Kidney capillary endothelial cell (primary cell): ENCODE data around the gene BCOR.

ENCODE experiments used
- DNase-seq: peaks from one replicate; pipeline ENCODE4 v3.0.0-alpha.2; 2018; ENCODE audit warnings: low spot score

Gene BCOR

DNA sequence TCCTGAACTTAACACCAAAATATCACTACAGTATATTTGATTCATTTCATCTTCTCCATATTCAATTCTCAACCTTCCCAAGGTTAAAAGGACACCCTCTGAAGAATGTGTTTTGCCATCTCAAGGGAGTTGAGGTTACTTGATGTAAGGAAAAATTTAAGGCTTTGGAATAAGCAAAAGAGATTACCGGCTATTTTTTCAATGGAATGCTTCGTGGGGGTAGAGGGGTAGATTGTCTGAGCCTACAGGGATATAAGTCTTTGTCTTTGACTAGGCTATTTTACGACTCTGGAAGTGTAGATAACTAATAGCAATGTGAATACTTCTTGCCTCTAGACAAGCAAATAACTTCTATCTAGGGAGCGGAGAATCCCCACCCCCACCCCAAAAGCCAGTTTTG is 78.2 kb downstream of the BCOR start:
- no peak for DNase-seq

DNA sequence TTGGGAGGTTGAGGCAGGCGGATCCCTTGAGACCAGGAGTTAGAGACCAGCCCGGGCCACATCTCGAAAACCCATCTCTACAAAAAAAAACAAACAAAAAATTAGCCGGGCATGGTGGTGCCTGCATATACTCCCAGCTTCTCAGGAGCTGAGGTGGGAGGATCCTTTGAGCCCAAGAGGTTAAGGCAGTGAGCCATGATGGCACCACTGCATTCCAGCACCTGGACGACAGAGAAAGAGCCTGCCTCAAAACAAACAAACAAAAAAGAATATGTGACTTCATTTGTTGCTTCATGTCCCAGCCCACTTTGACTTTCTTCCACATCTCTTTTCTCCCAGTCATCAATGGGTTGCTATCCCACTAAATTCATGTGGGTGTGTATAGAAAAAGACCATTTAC is 79.7 kb downstream of the BCOR start:
- no peak for DNase-seq

DNA sequence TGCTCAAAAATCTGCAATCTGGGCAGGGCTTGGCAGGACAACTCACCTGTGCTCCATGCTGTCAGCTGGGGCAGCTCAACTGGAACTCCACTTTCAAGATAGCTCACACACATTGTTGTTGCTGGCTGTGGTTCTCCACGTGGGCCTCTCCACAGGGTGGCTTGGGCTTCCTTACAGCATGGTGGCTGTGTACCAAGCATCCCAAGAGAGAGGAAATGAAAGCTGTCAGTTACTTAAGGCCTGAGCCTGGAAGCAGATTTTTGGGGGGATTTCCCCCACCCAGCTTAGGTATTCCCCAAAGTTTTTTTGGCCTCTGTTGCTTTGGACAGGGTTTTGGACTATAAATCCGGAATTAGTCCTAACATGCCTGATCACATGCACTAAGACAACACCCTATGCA is 81.0 kb downstream of the BCOR start:
- no peak for DNase-seq

DNA sequence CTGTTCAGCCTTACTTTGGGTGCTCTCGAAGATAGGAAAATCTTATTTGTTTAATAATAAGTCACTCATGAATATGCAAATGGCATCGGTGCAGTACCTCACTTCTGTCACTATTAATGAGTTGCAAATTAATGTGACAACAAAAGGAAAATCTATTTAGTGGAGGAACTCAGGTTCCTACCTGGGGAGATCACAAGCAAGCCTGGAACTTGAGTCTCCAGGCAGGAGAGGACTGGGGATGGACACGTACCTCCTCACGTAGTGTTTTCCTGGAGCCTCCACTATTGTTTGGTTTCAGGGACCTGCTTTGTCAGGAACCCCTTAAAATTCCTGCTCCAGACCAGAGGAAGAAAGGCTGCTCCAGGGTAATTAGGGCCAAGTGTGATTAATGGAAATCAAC is 82.1 kb downstream of the BCOR start:
- DNase-seq, result no peak

DNA sequence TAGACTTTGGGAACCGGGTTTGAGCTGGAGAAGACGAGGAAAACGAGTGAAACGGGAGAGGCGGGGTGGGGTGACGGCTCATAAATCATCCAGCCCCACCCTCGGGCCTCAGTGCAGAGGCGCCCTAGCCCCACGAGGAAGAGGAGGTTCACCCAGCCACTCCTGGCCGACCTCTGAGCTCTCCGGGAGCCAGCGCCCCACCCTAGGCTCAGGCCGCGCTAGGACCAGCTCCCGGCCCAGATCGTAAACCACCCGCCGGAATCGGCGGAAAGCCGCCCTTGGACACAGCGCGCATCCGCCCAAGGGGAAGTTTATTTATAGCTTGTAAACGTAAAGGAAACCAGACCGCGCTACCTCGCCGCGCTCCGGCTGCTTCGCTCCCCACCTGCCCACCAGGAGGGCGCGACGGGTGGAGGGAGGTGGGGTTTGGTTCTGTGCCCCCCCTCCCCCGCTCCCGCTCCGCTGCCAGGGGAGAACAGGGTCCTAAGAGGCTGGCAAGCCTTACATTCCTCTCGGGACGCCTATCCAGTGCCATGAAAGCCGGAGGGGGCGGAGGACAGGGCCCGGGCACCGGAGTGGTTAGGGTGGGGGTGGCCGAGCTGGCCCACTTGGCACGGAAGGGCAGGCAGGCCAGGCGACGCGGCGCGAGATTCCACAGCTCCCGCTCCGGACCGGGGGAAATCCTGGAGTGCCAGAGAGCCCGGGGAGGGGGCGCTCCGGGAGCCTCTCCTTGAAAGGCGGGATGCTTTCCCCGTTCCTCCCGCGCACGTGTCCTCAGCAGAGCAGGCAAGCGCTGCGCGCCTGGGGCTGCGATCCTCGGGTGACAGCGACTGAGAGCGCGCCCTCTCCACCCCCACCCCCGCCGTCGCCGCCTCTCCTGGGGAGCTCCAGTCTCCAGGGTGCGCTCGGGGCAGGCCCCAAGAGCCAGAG is 84.2 kb downstream of the BCOR start:
- no peak for DNase-seq

DNA sequence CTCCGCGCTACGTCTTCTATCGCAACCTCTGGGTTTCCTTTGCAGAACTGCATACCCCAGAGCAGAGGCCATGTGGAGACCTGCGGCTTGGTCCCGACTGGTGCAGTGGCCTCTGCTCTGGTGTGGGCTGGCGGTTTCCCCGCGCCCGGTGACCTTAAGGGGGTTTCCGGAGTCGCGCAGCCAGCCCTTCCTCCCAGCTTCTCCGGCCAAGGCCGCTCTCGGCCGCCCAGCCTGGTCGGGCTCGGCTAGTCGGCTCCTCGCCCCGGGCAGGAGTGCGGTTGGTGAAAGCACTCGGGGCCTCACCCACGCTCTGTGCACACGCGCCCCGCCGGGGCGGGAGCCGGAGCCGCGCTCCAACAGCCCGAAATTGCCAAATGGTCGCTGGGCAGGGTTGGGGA is 84.9 kb downstream of the BCOR start:
- no peak for DNase-seq

DNA sequence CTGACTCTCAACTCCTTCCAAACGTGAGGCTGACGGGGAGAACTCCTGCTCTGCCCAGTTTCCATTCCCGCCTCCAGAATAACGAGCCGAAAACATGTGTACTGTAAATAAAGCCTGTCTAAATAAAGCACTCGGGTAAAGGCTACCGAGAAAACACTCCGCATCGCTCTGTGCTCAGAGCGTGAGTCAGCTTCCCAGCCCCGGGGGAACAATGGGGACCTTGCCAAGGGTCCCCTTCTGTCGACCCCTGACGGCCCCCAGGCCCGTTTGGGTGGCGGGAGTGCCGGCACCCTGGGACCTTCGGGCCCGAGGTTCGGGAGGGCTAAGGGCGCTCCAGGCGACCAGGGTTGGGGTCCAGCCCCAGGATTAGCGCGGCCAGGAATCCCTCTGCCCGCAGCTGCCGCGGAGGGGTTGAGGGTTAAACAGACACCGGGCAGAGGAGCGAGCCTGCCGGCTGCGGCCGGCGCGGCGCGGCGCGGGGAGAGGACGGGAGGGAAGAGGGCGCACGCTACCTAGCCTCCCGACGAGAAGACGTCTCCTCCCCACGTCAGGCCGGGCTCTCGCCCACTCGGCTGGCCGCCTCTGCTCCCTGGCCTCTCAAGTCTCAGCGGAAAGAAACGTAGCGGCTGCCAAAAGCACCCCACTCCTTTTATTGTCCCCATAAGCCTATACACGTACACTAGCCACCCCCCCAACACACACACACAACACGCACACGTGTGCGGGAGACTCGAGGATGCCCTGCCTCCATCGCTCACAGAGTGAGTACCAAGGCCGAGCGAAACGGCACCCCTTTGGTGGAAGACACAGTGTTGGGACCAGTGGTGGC is 85.5 kb downstream of the BCOR start:
- DNase-seq, result no peak

DNA sequence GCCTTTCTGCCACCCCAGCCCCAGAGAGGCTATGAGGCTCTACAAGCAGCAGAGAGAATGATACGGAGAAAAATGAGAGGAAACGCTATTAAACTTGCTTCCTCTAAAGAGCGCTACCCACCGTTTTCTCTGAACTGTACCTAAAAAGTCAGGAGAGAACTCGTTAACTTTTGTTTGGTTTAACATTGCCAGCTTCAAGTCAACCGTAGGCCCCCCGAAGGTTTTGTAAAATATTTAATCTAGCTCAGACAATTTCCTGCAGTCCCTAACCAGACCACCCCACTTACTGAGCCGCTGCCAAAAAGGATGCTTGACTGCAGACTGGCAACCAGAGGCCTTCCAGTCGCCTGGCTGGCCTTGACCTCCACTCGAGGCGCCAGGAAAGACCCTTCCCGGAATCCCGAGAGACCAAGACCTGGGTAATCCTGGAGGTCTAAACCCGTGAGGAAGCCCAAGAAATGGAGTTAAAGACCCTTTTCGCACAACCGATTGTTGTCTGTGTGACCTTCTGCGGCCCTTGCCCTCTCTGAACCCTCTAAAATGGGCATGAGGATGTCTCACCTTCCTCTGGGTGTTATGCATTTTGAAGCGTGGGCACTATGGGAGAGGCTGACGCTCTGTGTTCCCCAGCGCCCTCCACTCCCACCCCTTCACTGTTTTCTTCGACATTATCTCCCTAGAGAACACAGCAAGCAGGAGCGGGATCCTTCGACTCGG is 86.3 kb downstream of the BCOR start:
- DNase-seq, result no peak

DNA sequence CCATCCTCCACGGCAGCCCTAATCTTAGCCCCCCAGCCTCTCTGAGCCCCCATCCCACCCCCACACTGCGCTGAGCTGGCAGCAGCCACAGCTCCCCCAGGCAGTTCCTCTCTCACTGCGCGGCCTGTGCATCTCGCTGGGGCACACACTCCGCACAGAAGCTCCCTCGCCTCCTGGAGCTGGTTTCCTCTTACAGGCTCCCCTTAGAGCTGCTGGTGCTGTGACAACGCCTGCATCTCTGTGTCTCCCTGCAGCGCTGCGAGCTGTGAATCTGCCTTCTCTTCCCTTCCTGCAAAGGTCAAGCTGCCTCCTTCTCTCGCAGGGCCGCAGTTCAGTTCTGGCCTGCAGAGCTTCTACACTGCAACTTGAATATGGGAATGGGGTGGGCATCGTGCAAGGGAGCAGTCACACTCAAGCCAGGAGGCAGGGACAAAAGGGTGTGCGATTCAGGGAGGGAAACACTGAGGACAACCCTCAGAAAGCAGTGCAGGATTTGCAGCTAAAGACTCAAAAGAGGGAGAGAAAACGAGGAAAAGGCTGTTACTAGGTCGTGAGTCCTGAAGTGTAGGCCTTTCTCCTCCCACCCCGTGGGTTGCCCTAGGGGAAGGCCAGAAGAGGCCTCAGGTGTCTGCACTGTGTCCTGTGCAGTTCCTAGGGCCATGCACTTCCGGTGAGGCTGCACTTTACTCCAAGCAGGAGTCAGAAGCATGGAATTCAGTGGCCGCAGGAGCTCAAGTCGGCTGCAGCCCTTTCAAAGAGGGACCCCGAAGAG is 87.0 kb downstream of the BCOR start:
- no peak for DNase-seq

DNA sequence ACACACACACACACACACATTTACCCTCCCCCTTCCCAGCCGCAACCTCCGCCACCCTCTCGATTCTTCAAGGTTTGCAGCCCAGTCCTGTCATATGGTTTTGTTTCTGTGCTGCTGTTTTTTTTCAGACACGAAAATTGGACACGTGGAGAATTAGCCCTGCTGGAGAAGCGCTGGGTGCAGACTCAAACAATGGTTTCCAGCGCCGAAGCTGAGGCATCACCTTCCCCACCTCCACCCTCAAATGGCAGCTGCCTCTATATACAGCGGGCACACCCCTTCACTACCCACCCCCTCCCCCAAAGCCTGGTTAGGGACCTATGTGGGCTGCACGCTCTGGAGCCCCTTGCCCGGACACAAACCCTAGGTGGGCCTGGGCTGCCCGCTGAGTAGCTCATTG is 87.9 kb downstream of the BCOR start:
- DNase-seq, result no peak

DNA sequence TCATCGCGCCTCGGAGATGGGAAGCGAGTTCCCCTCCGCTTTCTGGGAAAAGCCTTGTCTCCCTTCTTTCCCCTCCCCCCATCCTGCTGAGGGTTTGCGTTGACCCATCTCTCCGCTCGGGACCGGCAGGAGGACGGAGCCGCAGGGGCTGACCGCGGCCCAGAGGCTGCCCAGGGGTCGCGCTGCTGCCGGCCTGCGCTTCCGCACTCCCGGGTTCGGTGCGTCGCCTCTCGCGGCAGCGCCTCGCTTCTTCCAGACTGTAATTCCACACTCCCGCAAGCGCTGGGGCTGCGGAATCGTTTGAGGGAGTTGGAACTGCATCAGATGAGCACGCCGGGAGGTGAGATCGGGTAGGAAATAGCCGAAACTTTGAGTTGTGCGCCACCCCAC is 88.3 kb downstream of the BCOR start:
- no peak for DNase-seq

DNA sequence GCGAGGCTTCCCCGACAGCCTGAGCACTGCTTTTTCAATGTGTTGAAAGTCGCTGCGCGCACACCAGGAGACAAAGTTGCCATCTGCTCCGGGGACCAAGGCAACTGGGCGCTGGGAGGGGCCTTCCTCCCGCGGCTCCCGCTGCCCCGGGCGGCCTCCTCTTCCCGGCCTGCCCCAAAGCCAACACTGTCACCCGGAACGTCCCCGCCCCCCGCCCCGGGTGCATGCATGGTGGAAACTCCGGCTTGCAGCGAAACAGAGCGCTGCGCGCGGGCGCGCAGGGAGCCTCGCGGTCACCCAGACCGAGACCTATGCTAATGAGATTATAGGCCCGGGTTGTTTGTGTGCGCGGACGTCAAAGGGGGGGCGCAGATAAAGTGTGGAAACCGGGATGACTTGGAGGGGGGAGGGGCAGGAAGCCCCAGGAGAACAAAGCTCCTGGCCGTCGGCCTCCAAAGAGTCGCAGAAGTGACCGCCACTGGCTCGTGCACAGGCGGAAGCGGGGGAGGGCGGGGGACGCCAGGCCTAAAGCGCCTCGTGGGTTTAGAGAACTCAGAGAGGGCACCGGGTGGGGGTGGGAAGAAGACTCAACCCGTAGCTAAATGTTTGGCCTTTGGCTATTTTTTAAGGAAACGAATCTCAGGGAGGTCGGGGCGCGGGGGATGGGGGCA is 88.8 kb downstream of the BCOR start:
- no peak for DNase-seq

DNA sequence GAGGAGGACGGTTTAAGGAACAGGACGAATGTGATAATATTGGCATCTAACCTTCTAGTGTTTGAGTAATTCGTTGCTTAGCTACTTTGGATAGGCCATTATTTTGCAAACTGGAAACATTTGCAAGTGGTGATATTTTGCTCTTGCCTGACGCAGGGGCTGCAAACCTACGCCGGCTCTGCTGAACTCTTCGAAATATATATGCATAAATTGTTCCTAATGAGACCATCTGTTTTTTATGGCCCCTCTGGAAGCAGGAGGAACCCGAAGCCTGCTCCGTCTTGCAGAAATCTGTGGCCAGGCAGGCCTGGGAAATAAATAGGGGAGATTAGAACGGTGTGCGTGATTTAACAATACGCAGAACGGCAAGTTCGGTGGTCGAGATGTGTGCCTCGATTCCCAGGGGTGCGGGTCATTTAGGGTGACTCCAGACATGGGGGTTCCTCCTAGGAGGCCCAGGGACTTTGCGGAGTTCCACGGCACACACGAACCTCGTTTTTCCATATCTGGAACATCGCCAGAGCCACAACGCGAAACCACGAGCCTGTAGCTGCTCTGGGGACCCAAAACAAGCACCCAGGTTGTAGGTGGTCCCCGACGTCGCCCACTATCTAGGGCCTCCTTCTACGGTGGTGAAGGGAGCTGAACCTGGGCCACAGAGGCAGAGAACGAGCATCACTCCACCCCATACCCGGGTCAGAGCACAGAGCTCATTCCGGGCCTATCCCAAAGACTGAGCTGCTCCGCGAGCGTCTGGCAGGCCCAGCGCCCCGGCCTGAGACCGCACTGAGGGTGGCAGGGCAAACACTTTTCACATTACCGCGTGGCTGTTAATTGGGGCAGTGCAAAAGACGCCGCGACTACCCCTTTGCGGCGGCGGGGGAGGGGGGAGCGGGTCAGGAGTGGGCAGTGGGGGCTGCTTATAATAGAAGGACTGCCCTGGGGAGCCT is 89.7 kb downstream of the BCOR start:
- DNase-seq, result no peak

DNA sequence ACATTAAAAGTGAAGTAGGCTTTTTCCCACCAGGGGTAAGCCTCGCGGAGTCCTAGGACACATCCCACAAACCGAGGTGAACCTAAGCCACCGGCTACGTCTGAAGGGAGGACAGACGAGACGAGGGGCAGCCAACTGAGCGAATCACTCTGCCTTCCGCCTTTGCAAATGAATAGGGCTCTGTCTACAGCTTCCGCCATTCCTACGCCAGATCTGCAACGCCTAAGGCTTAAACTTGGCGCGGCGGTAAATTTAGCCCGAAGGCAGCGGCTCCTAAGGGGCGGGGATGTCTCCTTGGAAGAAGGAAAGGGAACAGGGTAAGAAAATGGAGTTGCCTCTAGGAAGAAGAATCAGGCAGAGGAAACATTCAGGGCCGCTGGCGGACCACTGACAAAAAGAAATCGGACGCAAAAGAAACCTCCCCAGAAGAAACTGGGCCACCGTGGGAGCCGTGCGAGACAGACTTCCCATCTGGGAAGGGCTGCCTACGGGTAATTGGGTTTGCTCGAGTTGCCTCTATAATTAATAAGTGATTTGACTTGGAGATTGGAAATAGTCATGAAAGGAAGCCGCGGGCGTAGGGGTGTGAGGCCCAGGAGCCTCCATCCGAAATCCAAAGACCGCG is 90.5 kb downstream of the BCOR start:
- no peak for DNase-seq

DNA sequence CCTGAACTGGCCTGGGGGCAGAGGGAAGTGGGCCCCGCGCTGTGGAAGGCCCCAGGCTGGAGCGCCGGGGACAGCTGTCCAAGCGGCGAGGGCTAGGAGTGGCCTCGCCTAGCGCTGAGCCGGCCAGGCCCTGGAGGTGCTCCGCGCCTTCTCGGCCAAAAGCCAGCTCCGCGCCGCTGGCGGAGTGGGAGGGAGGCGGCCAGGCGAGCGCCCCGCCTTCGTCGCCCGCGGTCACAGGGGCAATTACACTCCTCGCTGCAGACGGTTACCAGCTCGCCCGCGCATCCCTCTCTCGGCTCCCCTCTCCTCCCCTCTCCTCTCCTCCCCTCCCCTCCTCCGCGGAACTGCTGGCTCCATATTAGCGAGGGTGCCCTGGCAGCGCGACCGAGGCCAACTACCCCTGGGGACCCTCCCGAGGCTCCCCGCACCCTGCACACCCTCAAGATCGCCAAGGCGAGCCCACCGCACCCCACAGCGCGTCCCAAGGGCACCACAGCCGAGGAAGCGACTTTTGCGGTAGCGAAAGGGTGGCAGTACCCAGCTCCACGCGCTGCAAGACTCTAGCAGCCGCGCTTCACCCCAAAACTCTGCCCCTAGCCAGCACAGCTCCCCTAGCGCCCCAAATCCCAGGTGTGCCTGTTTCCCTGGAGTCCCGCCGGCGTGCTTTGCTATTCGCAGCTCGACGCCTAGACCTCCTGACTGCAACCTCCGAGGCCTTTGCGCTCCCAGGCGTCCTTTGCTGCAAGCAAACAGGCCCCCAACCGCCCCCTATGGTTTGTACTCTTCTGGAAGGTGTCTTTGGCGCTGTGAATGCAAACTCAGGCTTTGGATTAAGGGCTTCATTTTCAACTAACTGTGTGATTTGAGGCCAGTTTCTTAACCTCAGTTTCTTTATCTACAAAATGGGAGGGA is 91.4 kb downstream of the BCOR start:
- DNase-seq, result no peak

DNA sequence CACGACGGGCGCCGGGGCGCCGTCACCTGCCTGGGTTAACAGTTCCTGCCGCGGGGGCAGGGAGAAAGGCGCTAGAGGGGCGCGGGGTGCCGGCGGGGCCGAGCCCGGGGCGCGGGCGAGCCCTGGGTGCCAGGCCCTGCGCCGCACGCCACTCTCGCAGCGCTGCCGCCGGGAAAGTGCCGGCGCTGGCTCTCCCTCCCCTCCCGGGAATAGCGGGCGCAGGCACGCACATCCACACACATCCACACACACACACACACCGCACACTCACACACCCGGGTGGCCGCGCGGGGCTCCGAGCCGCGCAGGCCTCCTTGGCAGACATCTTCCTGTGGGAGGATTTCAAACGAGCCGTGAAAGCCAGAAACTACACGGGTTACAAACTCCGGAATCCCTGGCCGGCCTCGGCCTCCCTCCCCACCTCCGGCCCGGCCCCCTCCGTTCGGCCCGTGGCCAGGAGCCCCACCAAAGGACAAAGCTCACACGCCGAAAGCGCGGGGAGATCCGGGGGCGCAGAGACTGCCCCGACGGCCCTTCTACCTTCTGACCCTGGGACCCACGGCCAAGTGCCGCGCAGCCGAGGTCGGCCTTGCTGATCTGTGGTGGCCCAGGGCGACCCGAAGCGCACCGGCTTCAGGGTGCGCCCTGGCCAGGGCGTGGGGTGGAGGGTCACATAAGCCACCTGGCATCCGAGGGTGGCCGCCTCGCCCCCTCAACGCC is 92.3 kb downstream of the BCOR start:
- DNase-seq, result no peak

DNA sequence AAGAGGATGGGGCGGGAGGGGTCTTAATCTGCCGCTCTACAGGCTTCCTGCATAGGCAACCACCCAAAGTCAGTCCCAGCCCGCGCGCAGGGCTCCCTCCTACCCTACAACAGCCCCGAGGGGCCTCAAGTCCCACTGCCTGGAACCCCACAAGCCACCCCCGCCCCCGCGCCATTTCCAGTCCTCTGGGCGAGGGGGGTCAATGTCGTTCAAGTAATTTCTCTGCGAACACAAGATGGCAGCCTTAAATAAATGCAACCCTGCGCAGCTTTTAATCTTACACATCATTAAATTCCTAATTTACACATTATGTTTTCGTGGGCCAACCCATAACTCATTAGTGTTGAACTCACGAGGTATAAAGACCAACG is 92.9 kb downstream of the BCOR start:
- no peak for DNase-seq

DNA sequence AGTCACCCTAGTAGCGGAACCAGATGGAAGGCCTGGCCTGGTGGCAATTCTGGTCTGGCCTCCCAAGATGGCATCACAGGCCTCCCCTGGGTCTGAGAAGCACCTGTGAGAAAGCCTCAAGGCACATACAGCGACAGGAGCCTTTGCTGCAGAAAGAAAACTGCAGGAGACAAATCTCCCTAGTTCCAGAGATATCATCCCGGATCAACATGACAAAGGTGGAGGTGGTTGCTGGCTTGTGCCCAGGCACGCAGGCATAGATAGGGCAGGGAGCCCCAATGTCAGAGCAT is 93.6 kb downstream of the BCOR start:
- no peak for DNase-seq
